Astrocyte (in vitro differentiated cells and primary cell): ENCODE data around the gene BAHCC1.

Experiments
- EZH2 ChIP-seq: IDR thresholded peaks from 2 replicates; pipeline ENCODE4 v1.6.1; 2012; ENCODE audit warnings: mild to moderate bottlenecking, low read length, inconsistent platforms; ENCODE audit not compliant: insufficient read depth
- TF ChIP-seq, protein P1 (sequence below): IDR thresholded peaks from 2 replicates; pipeline ENCODE4 v1.5.1; 2011; ENCODE audit warnings: low read depth, mild to moderate bottlenecking, inconsistent platforms, low read length, moderate library complexity; ENCODE audit not compliant: insufficient read depth

DNA sequence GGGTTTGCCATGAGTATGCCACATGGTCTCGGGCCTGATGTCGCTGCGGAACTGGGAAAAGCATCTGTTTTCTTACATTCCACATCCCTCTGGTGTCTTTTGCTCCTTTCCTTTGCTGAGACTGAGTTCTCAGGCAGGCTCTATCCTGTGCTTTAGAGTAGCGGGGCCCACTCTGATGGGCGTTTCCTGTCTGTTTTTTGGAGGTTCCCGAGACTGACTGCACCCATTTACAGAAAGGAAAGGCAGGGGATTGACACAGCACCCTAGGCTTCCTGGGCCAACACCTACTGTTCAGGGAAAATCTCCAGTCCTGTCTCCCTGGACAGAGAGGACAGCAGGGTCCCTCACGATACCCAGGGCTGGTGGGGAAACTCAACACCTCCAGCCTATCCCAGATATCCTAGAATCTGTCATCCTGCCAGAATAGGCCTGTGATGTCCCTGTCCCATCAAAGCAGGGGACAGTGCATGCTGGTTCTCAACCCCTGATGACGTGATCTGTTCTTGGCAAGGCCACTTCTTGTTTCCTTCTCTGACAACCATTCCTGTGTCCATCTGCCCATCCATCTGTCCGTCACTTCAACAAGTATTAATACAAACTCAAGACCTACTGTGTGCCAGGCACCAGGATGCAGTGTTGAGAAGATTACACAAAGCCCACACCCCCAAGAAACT is 75.2 kb downstream of the BAHCC1 start:
- TF ChIP-seq, protein P1, sequence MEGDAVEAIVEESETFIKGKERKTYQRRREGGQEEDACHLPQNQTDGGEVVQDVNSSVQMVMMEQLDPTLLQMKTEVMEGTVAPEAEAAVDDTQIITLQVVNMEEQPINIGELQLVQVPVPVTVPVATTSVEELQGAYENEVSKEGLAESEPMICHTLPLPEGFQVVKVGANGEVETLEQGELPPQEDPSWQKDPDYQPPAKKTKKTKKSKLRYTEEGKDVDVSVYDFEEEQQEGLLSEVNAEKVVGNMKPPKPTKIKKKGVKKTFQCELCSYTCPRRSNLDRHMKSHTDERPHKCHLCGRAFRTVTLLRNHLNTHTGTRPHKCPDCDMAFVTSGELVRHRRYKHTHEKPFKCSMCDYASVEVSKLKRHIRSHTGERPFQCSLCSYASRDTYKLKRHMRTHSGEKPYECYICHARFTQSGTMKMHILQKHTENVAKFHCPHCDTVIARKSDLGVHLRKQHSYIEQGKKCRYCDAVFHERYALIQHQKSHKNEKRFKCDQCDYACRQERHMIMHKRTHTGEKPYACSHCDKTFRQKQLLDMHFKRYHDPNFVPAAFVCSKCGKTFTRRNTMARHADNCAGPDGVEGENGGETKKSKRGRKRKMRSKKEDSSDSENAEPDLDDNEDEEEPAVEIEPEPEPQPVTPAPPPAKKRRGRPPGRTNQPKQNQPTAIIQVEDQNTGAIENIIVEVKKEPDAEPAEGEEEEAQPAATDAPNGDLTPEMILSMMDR: no peak
- no peak for TF ChIP-seq EZH2
